WTC11 (cell line): Measurements from ENCODE around the gene CDK3.

Experiments used
- MAX ChIP-seq: sonication (generic); formaldehyde crosslinking; IDR thresholded peaks from 2 replicates; pipeline ENCODE4 v1.8.0; 2022; ENCODE audit warnings: mild to moderate bottlenecking, missing genetic modification reagents
- MXD4 ChIP-seq: fragments of 250-450 bp; sonication (Bioruptor Pico); IDR thresholded peaks from 2 replicates; pipeline ENCODE4 v1.8.0; 2021; ENCODE audit warnings: mild to moderate bottlenecking, moderate library complexity, borderline replicate concordance
- SMAD4 ChIP-seq: sonication (generic); formaldehyde crosslinking; IDR thresholded peaks from 2 replicates; pipeline ENCODE4 v1.8.0; 2022; ENCODE audit warnings: mild to moderate bottlenecking, missing genetic modification reagents
- ZNF416 ChIP-seq: fragments of 250-450 bp; sonication (Bioruptor Pico); IDR thresholded peaks from 2 replicates; pipeline ENCODE4 v1.9.0; 2021; ENCODE audit warnings: mild to moderate bottlenecking, inconsistent platforms

DNA sequence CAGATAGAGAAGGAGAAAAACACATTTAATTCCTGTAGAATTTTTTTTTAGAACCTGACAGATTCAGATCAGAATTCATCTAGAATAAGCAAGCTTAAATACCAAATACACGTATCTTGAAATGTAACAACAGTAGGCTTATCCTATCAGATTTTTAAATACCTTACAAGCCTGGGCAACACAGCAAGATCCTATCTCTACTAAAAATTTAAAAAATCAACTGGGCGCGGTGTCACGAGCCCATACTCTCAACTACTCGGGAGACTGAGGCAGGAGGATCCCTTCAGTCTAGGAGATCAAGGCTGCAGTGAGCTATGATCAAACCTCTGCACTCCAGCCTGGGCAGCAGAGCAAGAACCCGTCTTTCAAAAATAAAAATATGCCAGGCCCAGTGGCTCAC is 35.2 kb upstream of the CDK3 start:
- no peak for TF ChIP-seq MAX (CRISPR knock-in tag)
- no peak for TF ChIP-seq MXD4 (CRISPR knock-in tag)
- no peak for TF ChIP-seq SMAD4
- TF ChIP-seq ZNF416 (CRISPR knock-in tag) = no peak
